OCI-M2 (cell line): Measurements from ENCODE around the gene PAK4.

Source experiments
- DNase-seq: peaks from one replicate; lab custom pipeline; 2025; ENCODE audit not compliant: unreplicated experiment; lab: John Stamatoyannopoulos, UW

The PAK4 gene

DNA sequence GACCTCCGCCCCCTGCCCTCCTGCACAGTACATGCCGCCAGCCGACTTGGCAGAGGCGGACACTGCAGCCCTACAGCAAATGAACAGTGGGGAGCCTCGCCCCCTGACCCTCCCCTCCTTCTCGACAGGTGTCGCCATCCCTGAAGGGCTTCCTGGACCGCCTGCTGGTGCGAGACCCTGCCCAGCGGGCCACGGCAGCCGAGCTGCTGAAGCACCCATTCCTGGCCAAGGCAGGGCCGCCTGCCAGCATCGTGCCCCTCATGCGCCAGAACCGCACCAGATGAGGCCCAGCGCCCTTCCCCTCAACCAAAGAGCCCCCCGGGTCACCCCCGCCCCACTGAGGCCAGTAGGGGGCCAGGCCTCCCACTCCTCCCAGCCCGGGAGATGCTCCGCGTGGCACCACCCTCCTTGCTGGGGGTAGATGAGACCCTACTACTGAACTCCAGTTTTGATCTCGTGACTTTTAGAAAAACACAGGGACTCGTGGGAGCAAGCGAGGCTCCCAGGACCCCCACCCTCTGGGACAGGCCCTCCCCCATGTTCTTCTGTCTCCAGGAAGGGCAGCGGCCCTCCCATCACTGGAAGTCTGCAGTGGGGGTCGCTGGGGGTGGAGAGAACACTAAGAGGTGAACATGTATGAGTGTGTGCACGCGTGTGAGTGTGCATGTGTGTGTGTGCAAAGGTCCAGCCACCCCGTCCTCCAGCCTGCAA lies 52.9 kb downstream of the PAK4 start:
- no peak for DNase-seq

DNA sequence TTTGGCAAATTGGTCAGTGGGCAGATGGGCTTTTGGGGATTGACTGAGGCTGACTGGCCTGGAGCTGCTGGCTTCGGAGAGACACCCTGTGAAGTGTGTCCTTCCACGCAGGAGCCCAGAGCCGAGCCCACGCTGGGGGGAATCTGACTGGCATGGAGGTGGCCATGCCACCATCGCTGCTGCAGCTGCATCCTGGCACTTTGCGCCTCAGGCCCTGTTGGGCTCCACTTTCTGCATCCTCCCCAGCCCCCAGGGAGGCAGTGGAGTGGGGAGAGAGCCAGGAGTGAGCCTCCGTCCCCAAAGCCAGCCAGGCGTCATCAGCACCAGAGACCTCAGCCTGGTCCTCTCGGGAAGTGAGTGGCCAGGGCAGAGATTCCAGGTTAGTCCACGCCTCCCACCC lies 54.2 kb downstream of the PAK4 start:
- DNase-seq = no peak

DNA sequence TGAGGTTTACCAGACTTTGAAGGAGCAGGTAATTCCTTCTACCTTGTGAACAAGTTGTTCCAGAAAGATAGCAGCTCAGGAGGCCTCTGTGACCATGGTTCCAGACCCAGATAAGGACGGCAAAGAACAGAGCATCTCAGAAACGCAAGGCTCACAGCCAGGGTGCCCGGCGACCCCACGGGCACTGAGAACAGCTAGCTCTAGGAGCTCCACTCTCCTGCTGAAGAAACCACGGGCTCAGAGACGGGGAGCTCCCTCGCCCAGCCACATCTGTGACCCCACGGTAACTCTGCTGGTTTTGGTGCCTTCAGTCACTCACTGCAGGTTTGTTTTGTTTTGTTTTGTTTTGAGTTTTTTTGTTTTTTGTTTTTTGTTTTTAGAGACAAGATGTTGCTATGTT lies 55.2 kb downstream of the PAK4 start:
- no peak for DNase-seq

DNA sequence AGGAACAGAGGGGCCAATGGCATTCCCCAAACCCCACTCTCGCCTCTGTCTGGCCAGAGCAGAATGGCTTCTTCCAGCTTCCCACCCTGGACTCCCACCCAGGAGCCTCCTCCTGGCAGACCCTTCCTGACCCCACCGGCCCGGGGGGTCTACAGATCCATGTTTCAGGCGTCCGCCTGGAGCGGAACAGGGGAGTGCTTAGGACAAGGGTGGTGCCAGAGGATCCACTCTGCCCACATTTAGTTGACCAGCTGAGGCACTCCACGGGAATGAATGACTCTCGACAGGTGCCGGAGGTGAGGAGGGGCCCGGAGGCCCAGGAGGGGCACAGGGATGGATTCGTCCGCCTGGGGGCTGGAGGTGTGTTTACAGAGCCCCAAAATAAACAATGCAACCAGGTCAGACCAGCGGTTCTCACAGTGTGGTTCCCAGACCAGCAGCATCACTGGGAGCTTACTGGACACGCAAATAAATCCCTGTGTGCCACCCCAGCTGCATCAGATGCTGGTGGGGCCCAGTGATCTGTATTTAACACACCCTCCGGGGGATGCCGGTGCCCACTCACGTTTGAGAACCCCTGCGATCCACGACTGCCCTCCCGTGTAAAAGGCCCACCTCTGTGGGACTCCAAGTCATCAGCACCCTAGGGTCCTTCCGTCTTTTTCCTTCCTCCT lies 56.1 kb downstream of the PAK4 start:
- DNase-seq = no peak

DNA sequence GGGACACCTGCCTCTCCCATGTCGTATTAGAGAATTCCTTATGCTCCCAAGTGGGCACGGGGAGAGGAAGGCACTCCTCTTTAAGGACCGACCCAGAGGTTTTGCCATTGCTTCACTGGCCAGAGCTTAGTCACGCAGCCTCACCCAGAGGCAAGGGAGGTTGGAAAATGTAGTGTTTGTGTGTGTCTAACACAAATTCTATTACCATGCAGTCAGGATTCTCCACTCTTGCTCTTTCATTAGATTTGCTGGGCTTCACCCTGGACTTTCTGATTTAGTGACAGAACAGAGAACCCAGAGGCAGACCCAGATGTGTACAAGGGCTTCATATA lies 56.6 kb downstream of the PAK4 start:
- no peak for DNase-seq

DNA sequence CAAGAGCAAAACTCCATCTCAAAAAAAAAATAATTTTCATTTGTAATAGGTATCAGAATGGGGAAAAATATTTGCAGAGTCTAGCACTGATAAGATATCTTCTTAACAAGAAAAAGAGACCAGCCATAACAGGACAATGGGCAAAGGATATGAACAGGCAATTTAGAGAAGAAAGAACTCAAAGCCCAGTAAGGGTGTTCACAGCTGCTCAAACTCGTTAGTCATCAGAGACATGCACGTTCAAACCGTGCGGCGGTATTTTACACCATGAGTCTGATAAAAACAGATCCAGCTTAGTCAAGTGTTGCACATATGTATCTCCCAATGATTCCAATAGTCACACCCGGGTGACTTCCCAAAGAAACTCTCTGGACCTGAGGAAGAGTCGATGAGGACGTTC lies 57.5 kb downstream of the PAK4 start:
- no peak for DNase-seq

DNA sequence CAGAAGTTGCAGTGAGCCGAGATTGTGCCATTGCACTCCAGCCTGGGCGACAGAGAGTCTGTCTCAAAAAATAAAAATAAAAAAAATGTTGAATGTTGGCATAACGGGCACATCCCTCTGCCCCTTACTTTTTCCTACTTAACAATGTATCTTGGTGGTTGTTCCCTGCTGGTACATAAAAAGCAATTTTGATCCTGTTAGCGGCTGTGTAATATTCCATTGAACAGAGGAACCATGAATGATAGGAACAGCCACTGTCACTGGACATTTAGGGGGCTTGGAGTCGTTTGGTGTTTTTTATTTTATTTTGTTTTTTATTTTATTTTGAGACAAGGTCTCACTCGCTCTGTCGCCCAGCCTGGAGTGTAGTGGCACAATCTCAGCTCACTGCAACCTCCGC lies 60.8 kb downstream of the PAK4 start:
- no peak for DNase-seq

DNA sequence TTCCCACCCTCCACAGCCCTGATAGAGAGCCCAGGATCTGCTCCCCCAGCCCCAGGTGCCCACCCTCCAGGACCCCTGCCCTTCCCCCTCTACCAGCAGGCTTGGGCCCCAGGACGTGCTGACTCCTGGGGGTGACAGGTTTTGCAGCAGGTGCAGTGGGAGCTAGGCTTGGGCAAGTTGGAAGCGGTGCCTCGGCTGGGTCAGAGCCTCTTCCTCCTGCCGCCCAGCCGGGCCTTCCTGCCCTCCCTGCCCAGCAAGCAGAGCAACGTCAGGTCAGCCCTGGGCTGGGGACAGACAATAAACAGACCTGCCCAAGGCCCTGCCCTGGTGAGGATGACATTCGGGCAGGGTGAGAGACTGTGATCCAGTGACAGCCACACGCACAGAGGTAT lies 62.0 kb downstream of the PAK4 start:
- DNase-seq = no peak

DNA sequence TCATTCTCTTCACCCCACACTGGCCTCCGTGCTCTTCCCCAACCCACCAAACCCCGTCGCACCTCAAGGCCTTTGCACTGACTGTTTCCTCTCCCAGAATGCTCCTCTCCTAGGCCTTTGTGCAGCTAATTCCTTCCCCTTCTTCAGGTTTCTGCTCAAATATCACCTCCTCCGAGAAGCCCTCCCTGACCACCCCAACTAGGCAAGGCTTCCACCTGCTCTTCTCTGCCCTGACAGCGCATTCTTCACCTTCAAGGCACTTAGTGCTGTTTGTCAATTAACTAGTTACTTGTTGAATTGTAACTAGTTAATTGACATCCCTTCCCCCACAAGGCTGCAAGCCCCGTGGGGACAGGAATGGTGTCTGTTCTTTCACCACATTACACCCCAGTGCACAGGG lies 63.4 kb downstream of the PAK4 start:
- no peak for DNase-seq

DNA sequence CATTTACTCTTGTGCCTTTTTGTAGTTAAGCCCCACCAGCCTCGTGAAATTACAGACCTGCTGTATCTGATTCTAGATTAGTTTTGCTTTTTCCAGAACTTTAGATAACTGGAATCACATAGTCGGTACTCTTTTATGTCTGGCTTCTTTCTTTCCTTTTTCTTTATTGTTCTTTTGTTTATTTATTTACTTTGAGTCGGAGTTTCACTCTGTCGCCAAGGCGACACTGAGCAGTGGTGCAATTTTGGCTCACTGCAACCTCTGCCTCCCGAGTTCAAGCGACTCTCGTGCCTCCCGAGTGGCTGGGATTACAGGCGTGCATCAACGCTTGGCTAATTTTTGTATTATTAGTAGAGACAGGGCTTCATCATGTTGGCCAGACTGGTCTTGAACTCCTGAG lies 65.2 kb downstream of the PAK4 start:
- no peak for DNase-seq

DNA sequence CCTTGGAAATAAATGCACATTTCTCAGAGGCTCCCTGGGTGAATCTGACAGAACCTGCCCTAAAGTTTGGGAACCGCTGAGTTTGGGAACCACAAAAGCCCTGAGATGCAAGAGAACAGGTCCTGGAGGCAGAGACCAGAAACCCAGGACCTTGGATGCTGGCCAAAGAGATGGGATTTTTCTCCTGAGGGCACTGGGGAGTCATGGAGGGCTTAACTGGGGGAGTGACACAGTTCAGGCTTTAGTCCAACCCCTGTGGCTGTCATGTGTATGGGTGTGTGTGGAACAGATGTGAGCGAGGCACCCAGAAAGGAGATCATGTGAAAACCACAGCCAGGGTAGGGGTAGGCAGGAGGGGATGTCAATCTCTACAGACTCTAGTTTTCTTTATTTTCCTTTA lies 67.3 kb downstream of the PAK4 start:
- no peak for DNase-seq

DNA sequence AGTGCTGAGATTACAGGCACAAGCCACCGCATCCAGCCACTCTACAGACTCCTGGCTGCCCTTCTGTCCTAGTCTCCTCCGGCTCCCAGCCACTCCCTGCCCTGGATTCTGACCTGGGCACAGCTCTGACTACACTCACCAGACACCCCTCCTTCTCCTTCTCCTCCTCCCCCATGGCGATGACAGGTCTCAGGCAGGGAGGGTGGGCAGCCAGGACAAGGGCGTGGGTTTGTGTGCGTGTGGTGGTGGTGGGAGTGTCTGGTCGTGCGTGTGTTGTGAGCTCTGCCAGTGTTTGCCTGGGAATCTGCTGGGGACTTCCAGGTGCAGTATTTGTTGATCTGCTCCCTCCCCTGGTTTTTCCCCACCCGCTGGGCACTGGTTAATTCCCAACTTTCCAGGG lies 68.2 kb downstream of the PAK4 start:
- DNase-seq = no peak

DNA sequence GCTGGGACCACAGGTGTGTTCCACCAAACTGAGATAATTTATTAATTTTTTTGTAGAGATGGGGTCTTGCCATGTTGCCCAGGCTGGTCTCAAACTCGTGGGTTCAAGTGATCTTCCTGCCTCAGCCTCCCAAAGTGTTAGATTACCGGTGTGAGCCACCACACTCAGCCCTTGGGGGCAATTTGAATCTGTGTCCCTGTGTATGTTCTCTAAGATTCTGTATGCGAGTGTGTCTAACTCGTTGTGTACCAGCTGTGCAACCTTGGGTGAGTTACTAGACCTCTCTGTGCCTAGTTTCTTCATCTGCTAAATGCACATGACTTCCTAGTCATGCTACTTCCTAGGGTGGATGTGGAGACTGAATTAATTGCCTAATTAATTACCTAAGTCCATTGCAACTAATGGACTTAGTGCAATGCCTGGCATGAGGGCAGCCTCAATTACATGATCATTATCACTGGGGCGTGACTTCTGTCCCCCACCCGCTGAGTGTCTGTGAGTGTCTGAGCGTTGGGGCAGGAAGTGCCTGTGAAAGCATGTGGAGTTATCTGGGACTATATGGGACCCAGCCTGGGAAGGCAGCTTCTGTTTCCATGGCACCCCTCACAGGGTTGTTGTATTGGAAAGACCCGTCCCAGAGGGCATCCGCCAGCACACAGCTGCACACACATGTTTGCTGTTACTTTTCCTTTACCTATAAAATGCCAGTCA lies 69.4 kb downstream of the PAK4 start:
- peak; percentile 36 for DNase-seq

DNA sequence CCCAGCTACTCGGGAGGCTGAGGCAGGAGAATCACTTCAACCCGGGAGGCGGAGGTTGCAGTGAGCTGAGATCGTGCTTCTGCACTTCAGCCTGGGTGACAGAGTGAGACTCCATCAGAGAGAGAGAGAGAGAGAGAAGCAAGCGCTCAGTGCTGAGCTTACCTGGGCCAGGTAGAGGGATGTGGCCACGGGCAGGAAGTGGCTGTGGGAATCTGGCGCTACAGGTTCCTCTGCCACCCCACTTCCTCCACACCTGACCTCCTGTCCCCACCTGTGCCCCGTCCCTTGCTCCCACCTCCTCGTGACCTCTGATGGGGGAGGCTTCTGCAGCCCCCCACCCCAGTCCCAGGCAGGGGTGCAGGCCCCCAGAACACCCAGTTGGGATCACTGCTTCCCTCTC lies 70.2 kb downstream of the PAK4 start:
- DNase-seq = no peak

DNA sequence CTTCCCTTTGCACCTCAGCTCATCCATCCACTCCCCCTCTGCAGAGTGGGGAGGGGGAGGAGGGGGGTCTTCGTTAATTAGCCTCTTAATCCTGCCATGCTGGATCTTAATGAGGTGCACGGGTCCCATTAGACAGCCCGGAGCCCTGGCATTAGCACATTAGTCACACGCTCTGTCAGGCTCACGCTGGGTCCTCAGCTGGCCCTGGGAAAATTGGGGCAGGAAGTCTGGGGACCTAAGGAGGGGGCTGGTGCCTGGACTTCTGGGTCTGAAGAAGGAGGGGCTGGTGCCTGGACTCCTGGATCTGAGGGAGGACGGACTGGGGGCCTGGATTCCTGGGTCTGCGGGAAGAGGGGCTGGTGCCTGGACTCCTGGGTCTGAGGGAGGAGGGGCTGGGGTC lies 70.7 kb downstream of the PAK4 start:
- DNase-seq = no peak

DNA sequence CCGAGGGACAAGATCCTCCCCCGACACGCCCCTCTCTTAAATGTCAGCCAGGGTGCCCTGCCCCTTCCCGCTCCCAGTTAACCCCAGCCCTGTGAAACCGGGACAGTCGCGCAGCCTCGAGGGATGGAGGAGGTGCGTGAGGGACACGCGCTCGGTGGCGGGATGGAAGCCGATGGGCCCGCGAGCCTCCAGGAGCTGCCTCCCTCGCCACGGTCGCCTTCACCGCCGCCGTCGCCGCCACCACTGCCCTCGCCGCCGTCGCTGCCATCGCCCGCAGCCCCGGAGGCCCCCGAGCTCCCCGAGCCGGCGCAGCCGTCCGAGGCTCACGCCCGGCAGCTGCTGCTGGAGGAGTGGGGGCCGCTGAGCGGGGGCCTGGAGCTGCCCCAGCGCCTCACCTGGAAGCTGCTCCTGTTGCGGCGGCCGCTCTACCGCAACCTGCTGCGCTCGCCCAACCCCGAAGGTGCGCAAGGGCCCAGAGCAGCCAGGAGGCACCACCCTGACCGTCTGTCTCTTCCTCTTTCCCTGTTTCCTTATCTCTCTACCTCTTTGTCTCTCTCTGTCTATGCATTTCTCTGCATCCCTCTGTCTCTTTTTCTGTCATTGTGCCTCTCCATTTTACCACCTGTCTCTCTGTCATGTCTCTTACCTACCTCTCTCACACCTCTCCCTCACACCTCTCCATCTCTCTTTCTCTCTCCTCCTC lies 71.4 kb downstream of the PAK4 start, which contains the start of gene NCCRP1:
Gene NCCRP1 (plus strand): TSS at position 105 of the 703 bp plus-strand sequence. CDS start 19 bp downstream, at position 124.
- no peak for DNase-seq

DNA sequence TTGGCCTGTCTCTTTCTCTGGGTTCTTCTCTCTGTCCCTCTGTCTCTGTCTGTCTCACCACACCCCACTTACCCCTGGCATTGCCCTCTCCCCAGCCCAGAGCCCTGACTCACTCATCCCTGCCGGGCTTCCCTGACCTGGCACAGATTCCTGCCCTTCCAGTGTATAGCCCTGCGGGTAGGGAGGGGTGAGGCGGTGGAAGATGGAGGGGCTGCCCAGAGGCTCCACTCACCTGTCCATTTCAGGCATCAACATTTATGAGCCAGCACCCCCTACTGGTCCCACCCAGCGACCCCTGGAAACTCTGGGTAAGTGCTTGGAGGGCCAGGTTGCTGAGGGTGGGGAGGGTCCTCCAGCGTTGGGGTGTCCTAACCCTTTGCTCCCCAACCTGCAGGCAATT lies 72.2 kb downstream of the PAK4 start:
- no peak for DNase-seq

DNA sequence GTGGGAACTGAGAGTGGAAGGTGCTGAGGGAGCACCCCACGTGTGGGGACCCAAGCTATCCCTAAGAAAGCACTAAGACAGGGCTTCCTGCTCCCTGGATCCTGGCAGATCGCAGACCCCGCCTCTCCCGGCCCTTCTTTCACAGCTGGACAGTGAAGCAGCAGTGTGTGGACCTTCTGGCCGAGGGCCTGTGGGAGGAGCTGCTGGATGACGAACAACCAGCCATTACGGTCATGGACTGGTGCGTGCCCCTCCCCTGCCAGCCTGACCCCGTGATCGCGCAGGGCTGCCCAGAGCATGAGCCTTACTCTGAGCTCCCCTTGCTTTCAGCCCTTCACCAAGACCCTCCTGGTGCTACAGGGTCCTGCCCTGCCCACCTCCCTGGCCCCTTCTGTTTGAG lies 73.4 kb downstream of the PAK4 start:
- DNase-seq = no peak

DNA sequence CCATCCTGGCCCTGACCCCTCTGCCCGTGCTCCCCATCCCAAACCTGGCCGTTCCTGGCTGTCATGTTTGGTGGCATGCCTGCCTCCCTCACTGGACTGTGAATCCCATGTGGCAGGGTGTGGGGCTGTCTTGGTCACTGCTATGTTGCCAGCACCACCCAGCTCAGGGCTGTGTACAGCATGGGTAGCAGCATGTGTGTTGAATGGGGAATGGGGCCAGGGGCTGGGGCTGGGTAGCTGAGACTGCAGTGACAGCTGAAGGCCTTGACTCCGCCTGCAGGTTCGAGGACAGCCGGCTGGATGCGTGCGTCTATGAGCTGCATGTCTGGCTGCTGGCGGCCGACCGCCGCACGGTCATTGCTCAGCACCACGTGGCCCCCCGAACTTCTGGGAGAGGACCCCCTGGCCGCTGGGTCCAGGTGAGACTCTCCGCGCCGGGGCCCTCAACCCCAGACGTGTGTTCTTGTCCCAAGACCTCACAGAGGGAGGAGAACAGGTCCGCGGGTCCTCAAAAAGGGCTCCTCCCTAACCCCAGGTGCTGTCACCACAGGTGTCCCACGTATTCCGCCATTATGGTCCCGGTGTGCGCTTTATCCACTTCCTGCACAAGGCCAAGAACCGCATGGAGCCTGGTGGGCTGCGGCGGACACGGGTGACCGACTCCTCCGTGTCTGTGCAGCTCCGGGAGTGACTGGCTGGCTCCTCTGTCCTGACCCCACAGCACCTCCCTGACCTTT lies 74.6 kb downstream of the PAK4 start:
- no peak for DNase-seq

DNA sequence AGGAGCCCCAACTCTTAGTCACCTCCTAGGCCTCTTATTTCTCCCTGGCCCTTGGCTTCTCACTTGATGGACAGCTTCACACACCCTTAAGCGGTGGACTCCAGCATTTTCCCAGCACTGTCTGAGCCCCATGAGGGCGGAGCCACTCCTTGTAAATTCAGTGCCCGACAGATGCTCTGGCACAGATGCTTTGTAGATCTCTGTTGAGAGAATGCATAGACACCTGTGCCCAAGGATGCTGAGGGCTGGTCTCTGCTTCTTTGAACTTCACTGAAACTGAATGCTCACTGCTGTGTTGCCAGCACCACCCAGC lies 75.2 kb downstream of the PAK4 start:
- no peak for DNase-seq

DNA sequence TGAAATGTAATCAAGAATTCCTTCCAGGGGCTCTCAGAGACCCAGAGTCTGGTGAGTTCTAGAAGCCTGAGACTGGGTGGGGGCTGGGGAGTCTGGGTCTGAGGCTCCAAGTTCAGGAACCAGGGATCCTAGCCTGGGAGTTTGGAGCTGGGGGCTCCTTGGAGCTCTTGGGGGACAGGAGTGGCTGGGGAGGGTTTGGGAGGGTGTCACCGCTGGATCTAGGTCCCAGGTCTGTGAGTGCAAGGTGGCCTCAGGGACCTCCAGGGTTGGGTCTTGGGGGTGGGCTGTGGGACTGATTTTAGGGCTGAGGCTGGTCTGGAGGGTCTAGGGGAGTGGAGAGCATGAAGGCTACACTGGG lies 77.4 kb downstream of the PAK4 start:
- DNase-seq = no peak
